Transverse colon (tissue), 4 donors: Measurements from ENCODE around the gene TCF7.

Experiments
- EP300 ChIP-seq: sonication (generic); formaldehyde crosslinking; IDR thresholded peaks from one replicate; pipeline ENCODE4 v1.6.1; 2017; ENCODE audit warnings: antibody characterized with exemption, low read depth
- POLR2A ChIP-seq: fragments of 450-650 bp; IDR thresholded peaks from one replicate; pipeline ENCODE4 v1.6.1; 2016; ENCODE audit warnings: antibody characterized with exemption, mild to moderate bottlenecking, moderate library complexity
- POLR2AphosphoS5 ChIP-seq, 3 donors: sonication (generic); formaldehyde crosslinking; IDR thresholded peaks; one replicate each; pipeline ENCODE4 v1.6.1; 2016; ENCODE audit warnings: antibody characterized with exemption in 3 of 3
- TF ChIP-seq, protein P1 (sequence below), 5 experiments: fragments of 200-600 bp in 3 of 5; fragments of 450-650 bp in 2 of 5; sonication (generic) in 3 of 5; IDR thresholded peaks; 1 replicate in 2 of 5; 2 replicates in 3 of 5; pipeline ENCODE4 v1.5.1; 2016 to 2017; ENCODE audit warnings: antibody characterized with exemption in 5 of 5, inconsistent platforms in 3 of 5, mild to moderate bottlenecking in 2 of 5, moderate library complexity in 1 of 5

DNA sequence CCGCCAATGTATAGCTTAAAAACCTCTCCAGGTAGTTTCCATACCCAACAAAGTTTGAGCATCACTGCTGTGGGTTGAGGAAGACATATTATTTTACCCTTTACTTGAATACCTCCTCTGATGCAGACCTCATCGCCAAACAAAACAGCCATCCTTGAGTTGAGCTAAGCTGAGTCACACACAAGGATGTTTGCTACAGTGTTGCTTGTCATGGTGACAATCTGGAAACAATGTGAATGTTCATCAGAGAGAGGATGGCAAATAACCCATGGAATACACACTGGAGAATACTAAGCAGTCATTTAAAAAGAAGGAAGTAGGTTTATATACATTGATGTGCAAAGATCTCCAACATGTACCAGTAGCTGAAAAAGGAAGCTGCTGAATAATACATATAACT lies 41.1 kb upstream of the TCF7 start:
- TF ChIP-seq, protein P1, sequence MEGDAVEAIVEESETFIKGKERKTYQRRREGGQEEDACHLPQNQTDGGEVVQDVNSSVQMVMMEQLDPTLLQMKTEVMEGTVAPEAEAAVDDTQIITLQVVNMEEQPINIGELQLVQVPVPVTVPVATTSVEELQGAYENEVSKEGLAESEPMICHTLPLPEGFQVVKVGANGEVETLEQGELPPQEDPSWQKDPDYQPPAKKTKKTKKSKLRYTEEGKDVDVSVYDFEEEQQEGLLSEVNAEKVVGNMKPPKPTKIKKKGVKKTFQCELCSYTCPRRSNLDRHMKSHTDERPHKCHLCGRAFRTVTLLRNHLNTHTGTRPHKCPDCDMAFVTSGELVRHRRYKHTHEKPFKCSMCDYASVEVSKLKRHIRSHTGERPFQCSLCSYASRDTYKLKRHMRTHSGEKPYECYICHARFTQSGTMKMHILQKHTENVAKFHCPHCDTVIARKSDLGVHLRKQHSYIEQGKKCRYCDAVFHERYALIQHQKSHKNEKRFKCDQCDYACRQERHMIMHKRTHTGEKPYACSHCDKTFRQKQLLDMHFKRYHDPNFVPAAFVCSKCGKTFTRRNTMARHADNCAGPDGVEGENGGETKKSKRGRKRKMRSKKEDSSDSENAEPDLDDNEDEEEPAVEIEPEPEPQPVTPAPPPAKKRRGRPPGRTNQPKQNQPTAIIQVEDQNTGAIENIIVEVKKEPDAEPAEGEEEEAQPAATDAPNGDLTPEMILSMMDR (IDR thresholded peaks at IDR 0.05): no peak
- TF ChIP-seq POLR2AphosphoS5 (IDR thresholded peaks at IDR 0.05): no peak
- TF ChIP-seq EP300: no peak
- TF ChIP-seq POLR2A: no peak
